ENCODE measurements around the gene DRAM1. TPM values are rescaled to one million over a fixed set of nuclear protein-coding genes. Genes with fewer than 3 reads are reported as not detected.
"Not testable (repeated sequence)": the region's sequence is repeated elsewhere in the genome, so short reads cannot be mapped to it uniquely, and the experiment has no call there.

The DRAM1 gene
- total and polyA plus RNA-seq, 4 donors, result 11.0 to 37.4 (median 22.6) TPM

DNA sequence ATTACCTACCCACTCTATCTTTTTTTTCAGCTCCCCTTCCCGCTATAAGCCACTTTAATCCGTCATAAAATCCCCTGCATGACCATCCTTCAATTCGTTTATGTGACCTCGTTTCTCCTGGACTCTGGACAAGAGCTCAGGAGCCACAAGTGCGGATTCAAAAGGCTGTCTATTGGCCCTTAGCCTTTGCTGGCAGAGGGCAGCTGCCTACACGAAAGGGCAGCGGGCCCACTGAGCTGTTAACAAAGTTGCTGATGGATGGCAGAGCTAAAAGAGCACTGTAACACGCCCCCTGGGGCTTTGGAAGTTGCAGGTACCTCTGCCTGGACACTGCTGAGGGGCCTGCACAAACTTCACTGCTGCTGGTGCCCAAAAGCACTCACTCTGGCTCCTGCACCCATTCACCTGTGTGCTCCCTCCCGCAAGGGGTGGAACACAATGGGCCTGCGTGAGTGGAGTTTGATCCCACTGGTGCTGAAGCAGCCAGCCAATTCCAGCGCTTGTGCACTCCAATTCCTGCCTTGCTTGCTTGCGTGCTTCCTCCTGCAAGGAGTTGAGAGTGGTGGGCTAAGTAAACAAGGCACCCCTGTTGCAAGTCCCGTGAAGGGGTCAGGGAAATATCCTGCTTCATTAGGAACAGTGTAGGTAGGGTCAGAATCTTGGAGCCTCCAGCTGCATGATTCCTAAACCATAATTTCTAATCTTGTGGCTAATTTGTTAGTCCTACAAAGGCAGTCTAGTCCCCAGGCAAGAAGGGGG, 10.6 kb upstream of the DRAM1 start:
- intact Hi-C loops (cut with DNase I), result no loop called here
- ATAC-seq (ENCODE audit: low FRiP score) (no peak), DNase-seq (no peak)
- Histone ChIP-seq H3K27me3 (ENCODE audit: control insufficient read depth in 1 of 2, insufficient read depth in 2 of 2, low read length in 1 of 2) (no peaks in the 10 kb centered on the region), H3K4me3 (ENCODE audit: low read length in 2 of 2) (no peak overlapping the region), H3K36me3 (ENCODE audit: control insufficient read depth in 1 of 2, insufficient read depth in 2 of 2, low read length in 1 of 2) (no peaks in the 10 kb centered on the region), H3K27ac (ENCODE audit: low read depth in 1 of 2, low read length in 2 of 2) (no peak overlapping the region), H3K4me1 (ENCODE audit: control insufficient read depth in 1 of 2, insufficient read depth in 2 of 2, low read length in 2 of 2) (no peaks in the 10 kb centered on the region), H3K9me3 (ENCODE audit: control insufficient read depth, low read length) (no peaks in the 10 kb centered on the region)
- WGBS, 2 donors, result 53 to 57% methylated on average over 13 of the region's 13 CpGs

DNA sequence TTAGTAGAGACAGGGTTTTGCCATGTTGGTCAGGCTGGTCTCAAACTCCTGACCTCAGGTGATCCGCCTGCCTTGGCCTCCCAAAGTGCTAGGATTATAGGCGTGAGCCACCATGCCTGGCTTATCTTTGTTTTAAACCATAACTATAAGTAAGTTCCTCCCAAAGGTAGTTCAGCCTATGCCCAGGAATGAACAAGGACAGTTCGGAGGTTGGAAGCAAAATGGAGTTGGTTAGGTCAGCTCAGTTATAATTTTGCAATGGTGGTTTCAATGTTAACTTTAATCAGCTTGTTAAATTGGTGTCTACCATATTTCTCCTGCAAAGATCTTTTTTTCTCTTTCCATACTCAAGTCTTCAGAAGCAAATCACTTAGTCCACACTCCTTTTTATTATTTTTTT, 9.8 kb upstream of the DRAM1 start:
- ATAC-seq (ENCODE audit: low FRiP score); intact Hi-C loops (cut with DNase I); H3K4me1 ChIP-seq (ENCODE audit: control insufficient read depth in 1 of 2, insufficient read depth in 2 of 2, low read length in 2 of 2); H3K27ac ChIP-seq (ENCODE audit: low read depth in 1 of 2, low read length in 2 of 2); H3K36me3 ChIP-seq (ENCODE audit: control insufficient read depth in 1 of 2, insufficient read depth in 2 of 2, low read length in 1 of 2); H3K9me3 ChIP-seq (ENCODE audit: control insufficient read depth, low read length); H3K27me3 ChIP-seq (ENCODE audit: control insufficient read depth in 1 of 2, insufficient read depth in 2 of 2, low read length in 1 of 2); DNase-seq; H3K4me3 ChIP-seq (ENCODE audit: low read length in 2 of 2): not testable (repeated sequence)
- WGBS, 2 donors, result 90 to 92% methylated on average over 3 of the region's 3 CpGs

DNA sequence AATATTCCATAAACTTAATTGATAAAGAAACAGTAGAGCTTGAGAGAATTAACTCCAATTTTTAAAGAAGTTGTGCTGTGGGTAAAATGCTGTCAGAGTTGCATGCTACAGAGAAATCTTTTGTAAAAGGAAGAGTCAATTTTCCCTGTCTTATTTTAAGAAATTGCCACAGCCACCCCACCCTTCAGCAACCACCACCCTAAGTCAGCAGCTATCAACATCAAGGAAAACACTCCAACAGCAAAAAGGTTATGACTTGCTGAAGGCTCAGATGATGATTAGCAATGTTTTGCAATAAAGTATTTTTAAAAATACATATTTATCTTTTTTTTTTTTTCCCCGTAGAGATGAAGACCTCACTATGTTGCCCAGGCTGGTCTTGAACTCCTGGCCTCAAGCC, 6.5 kb upstream of the DRAM1 start:
- Histone ChIP-seq H3K27me3 (ENCODE audit: control insufficient read depth in 1 of 2, insufficient read depth in 2 of 2, low read length in 1 of 2) (no peaks in the 10 kb centered on the region), H3K4me3 (ENCODE audit: low read length in 2 of 2) (no peak overlapping the region), H3K4me1 (ENCODE audit: control insufficient read depth in 1 of 2, insufficient read depth in 2 of 2, low read length in 2 of 2) (no peaks in the 10 kb centered on the region), H3K9me3 (ENCODE audit: control insufficient read depth, low read length) (no peaks in the 10 kb centered on the region), H3K27ac (ENCODE audit: low read depth in 1 of 2, low read length in 2 of 2) (no peak overlapping the region), H3K36me3 (ENCODE audit: control insufficient read depth in 1 of 2, insufficient read depth in 2 of 2, low read length in 1 of 2) (no peaks in the 10 kb centered on the region)
- 82 to 89% methylated on average over 1 of the region's 1 CpG for WGBS, 2 donors
- no peak for DNase-seq
- ATAC-seq (ENCODE audit: low FRiP score), result no peak
- intact Hi-C loops (cut with DNase I), result no loop called here

DNA sequence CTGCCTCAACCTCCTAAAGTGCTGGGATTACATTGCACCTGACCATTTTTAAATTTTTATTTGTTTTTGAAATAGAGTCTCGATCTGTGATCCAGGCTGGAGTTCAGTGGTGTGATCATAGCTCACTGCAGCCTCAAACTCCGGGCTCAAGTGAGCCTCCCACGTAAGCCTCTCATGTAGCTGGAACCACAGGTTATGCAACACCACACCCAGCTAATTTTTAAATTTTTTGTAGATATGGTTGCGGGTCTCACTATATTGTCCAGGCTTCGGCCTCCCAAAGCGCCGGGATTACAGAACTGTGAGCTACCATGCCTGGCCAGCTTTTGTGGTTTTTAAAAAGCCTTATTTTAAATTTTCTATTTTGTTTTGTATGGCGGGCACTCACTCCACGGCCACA, 2.2 kb upstream of the DRAM1 start:
- no peak overlapping the region for H3K27ac ChIP-seq (ENCODE audit: low read depth in 1 of 2, low read length in 2 of 2)
- intact Hi-C loops (cut with DNase I), result no loop called here
- 86 to 91% methylated on average over 9 of the region's 9 CpGs for WGBS, 2 donors

DNA sequence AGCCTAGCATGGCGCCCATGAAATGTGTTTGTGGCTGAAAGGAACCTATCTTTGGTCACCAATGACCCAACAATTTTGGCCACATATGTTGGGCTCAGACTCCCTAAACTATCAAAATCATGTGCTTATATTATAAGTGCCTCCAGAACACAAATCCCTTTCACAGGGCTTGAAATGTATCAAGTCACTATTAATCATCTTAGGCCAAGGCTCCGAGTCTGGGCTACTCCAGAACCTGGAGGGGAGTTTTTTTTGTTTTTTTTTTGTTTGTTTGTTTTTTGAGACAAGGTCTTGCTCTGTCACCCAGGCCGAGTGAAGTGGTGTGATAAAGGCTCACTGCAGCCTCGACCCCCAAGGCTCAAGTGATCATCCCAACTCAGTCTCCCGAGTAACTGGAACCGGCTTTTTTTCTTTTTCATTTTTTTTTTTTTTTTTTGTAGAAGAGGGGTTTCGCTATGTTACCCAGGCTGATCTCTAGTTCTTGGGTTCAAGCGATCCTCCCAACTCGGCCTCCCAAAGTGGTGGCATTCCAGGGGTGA, 989 bp upstream of the DRAM1 start:
- H3K27me3 ChIP-seq (ENCODE audit: control insufficient read depth in 1 of 2, insufficient read depth in 2 of 2, low read length in 1 of 2), result no peaks in the 10 kb centered on the region
- no peaks in the 10 kb centered on the region for H3K9me3 ChIP-seq (ENCODE audit: control insufficient read depth, low read length)
- H3K4me1 ChIP-seq (ENCODE audit: control insufficient read depth in 1 of 2, insufficient read depth in 2 of 2, low read length in 2 of 2), result no peaks in the 10 kb centered on the region
- peak overlapping the region; percentile 60 to 71 for H3K4me3 ChIP-seq (ENCODE audit: low read length in 2 of 2)
- WGBS, 2 donors, result 39 to 42% methylated on average over 9 of the region's 9 CpGs
- H3K36me3 ChIP-seq (ENCODE audit: control insufficient read depth in 1 of 2, insufficient read depth in 2 of 2, low read length in 1 of 2), result no peaks in the 10 kb centered on the region
- no peak for DNase-seq
- peak overlapping the region in 1 of 2 donors; percentile 96 for H3K27ac ChIP-seq (ENCODE audit: low read depth in 1 of 2, low read length in 2 of 2)
- intact Hi-C loops (cut with DNase I), result no loop called here
- no peak for ATAC-seq (ENCODE audit: low FRiP score)

More for the DNA sequence above, 2.2 kb upstream of the DRAM1 start:
- H3K4me3 ChIP-seq (ENCODE audit: low read length in 2 of 2), result no peak overlapping the region
- no peak for DNase-seq
- no peaks in the 10 kb centered on the region for H3K9me3 ChIP-seq (ENCODE audit: control insufficient read depth, low read length)
- H3K4me1 ChIP-seq (ENCODE audit: control insufficient read depth in 1 of 2, insufficient read depth in 2 of 2, low read length in 2 of 2), result no peaks in the 10 kb centered on the region
- no peaks in the 10 kb centered on the region for H3K36me3 ChIP-seq (ENCODE audit: control insufficient read depth in 1 of 2, insufficient read depth in 2 of 2, low read length in 1 of 2)
- no peak for ATAC-seq (ENCODE audit: low FRiP score)
- H3K27me3 ChIP-seq (ENCODE audit: control insufficient read depth in 1 of 2, insufficient read depth in 2 of 2, low read length in 1 of 2), result no peaks in the 10 kb centered on the region

DNA sequence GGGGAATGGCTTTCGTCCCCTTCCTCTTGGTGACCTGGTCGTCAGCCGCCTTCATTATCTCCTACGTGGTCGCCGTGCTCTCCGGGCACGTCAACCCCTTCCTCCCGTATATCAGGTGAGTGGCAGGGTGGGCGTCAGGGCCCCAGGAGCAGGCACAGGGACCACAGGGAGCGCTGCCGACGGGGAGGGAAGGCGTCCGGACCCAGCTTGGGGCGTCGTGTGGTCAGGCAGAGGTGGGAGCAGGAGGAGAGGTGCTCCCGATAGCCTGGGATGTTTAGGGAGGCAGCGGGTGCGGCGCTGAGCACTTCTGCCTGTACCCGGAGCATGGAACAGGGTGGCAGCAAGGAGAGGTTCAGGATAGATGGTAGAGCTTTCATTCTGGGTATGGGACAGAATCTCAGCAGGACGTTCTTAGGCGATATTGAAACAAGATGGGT, 444 bp downstream of the DRAM1 start:
- intact Hi-C loops (cut with DNase I), result no loop called here
- Histone ChIP-seq H3K9me3 (ENCODE audit: control insufficient read depth, low read length) (no peaks in the 10 kb centered on the region), H3K4me3 (ENCODE audit: low read length in 2 of 2) (peak overlapping the region; percentile 60 to 71), H3K36me3 (ENCODE audit: control insufficient read depth in 1 of 2, insufficient read depth in 2 of 2, low read length in 1 of 2) (no peaks in the 10 kb centered on the region), H3K4me1 (ENCODE audit: control insufficient read depth in 1 of 2, insufficient read depth in 2 of 2, low read length in 2 of 2) (no peaks in the 10 kb centered on the region), H3K27ac (ENCODE audit: low read depth in 1 of 2, low read length in 2 of 2) (peak overlapping the region in 1 of 2 donors; percentile 96), H3K27me3 (ENCODE audit: control insufficient read depth in 1 of 2, insufficient read depth in 2 of 2, low read length in 1 of 2) (no peaks in the 10 kb centered on the region)
- ATAC-seq (ENCODE audit: low FRiP score) (peak; percentile 40), DNase-seq (no peak)
- 1 to 2% methylated on average over 24 of the region's 24 CpGs for WGBS, 2 donors

DNA sequence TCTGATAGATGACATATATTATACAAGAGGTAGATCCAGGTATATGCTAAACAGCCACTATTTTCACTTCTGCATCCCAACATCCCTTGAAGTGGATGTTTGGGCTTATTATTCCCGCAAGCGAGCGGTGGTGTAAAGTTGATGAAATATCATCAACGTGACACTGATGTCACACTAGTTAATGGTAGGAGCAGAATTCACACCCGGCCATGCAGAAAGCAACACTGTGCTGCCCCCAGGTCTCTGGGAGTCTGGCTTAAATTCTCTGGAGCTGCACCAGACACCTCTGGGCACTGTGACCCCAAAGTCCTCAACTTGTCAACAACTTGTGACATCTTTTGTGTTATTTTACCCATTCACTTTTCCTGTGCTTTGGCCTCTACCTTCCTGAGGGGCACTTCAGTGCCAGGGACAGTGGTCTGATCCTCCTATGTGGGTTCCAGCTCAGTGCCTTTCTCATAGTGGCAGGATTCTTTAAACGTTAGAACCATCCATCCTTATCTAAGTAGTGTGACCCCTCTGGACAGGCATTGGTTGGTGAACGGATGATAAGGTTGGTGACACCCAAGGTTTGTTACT, 952 bp downstream of the DRAM1 start:
- intact Hi-C loops (cut with DNase I), result no loop called here
- H3K9me3 ChIP-seq (ENCODE audit: control insufficient read depth, low read length), result no peaks in the 10 kb centered on the region
- no peaks in the 10 kb centered on the region for H3K27me3 ChIP-seq (ENCODE audit: control insufficient read depth in 1 of 2, insufficient read depth in 2 of 2, low read length in 1 of 2)
- ATAC-seq (ENCODE audit: low FRiP score) (no peak), DNase-seq (no peak)
- no peaks in the 10 kb centered on the region for H3K36me3 ChIP-seq (ENCODE audit: control insufficient read depth in 1 of 2, insufficient read depth in 2 of 2, low read length in 1 of 2)
- H3K4me1 ChIP-seq (ENCODE audit: control insufficient read depth in 1 of 2, insufficient read depth in 2 of 2, low read length in 2 of 2), result no peaks in the 10 kb centered on the region
- H3K27ac ChIP-seq (ENCODE audit: low read depth in 1 of 2, low read length in 2 of 2), result no peak overlapping the region
- 40 to 42% methylated on average over 7 of the region's 7 CpGs for WGBS, 2 donors
- peak overlapping the region; percentile 60 to 71 for H3K4me3 ChIP-seq (ENCODE audit: low read length in 2 of 2)

DNA sequence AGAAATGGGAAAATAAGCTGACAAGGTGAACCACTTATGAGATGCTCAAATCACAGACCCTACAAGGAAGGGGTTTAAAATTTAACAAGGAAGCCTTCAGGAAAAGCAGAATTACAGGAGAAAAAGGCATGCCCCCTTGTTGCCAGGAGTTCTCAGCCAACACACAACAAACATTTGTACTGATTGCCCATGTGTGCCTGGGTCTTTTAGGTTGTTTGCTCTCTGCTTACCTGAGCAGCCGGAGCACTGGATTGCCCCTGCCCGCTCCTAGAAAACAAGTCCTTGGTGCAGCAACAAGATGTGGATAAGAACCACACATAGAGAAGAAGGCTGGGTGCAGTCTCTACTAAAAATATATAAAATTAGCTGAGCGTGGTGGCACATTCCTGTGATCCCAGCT, 3.4 kb downstream of the DRAM1 start:
- 93 to 95% methylated on average over 3 of the region's 3 CpGs for WGBS, 2 donors
- ATAC-seq (ENCODE audit: low FRiP score) (no peak), DNase-seq (peak in 1 of 2 donors; percentile 20)
- no peaks in the 10 kb centered on the region for H3K27me3 ChIP-seq (ENCODE audit: control insufficient read depth in 1 of 2, insufficient read depth in 2 of 2, low read length in 1 of 2)
- H3K36me3 ChIP-seq (ENCODE audit: control insufficient read depth in 1 of 2, insufficient read depth in 2 of 2, low read length in 1 of 2), result no peaks in the 10 kb centered on the region
- intact Hi-C loops (cut with DNase I), result no loop called here
- H3K4me3 ChIP-seq (ENCODE audit: low read length in 2 of 2), result no peak overlapping the region
- H3K27ac ChIP-seq (ENCODE audit: low read depth in 1 of 2, low read length in 2 of 2), result no peak overlapping the region
- no peaks in the 10 kb centered on the region for H3K9me3 ChIP-seq (ENCODE audit: control insufficient read depth, low read length)
- no peaks in the 10 kb centered on the region for H3K4me1 ChIP-seq (ENCODE audit: control insufficient read depth in 1 of 2, insufficient read depth in 2 of 2, low read length in 2 of 2)

DNA sequence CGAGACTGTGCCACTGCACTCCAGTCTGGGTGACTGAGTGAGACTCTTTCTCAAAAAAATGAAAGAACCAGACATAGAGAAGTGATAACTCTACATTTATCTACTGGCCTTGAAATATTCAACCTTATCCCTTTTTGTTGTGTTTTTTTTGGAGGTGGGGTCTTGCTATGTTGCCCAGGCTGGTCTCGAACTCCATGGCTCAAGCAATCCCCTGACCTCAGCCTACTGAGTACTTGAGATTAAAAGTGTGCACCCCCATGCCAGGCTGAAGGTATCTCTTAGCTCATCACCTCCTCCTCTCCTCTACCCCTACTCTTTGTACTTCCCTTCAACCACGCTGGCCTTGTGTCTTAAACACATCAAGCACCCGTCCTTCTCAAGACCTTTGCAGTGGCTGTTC, 3.8 kb downstream of the DRAM1 start:
- no peaks in the 10 kb centered on the region for H3K27me3 ChIP-seq (ENCODE audit: control insufficient read depth in 1 of 2, insufficient read depth in 2 of 2, low read length in 1 of 2)
- no peaks in the 10 kb centered on the region for H3K9me3 ChIP-seq (ENCODE audit: control insufficient read depth, low read length)
- H3K4me3 ChIP-seq (ENCODE audit: low read length in 2 of 2), result no peak overlapping the region
- WGBS, 2 donors, result 80 to 86% methylated on average over 4 of the region's 4 CpGs
- ATAC-seq (ENCODE audit: low FRiP score) (no peak), DNase-seq (peak in 1 of 2 donors; percentile 21)
- no peaks in the 10 kb centered on the region for H3K36me3 ChIP-seq (ENCODE audit: control insufficient read depth in 1 of 2, insufficient read depth in 2 of 2, low read length in 1 of 2)
- intact Hi-C loops (cut with DNase I), result no loop called here
- no peaks in the 10 kb centered on the region for H3K4me1 ChIP-seq (ENCODE audit: control insufficient read depth in 1 of 2, insufficient read depth in 2 of 2, low read length in 2 of 2)
- H3K27ac ChIP-seq (ENCODE audit: low read depth in 1 of 2, low read length in 2 of 2), result no peak overlapping the region
